GM18868 (cell line): ENCODE measurements around the gene IFI35.
"Not testable (repeated sequence)": the region's sequence is repeated elsewhere in the genome, so short reads cannot be mapped to it uniquely, and the experiment has no call there.

Source experiments
- ATAC-seq: cut with Tn5 transposase; IDR thresholded peaks from one replicate; pipeline ENCODE4 v1.9.1; 2021; ENCODE audit warnings: mild to moderate bottlenecking, moderate library complexity; ENCODE audit not compliant: unreplicated experiment

IFI35 gene

GRCh38 chr17:42997390-42997983, 9.1 kb upstream of the IFI35 start:
- no peak for ATAC-seq

GRCh38 chr17:42997984-42998938, 8.3 kb upstream of the IFI35 start, which contains the start of gene RPL27:
TSS of gene RPL27 (plus strand) at chr17:42998419. CDS start at chr17:42998751, 332 bp downstream.
- ATAC-seq: peak; percentile 90

GRCh38 chr17:42999003-42999525, 7.5 kb upstream of the IFI35 start:
- ATAC-seq: no peak

GRCh38 chr17:43000894-43001293, 5.7 kb upstream of the IFI35 start:
- not testable (repeated sequence) for ATAC-seq

- ATAC-seq: no peak
Measured at GRCh38 chr17:43003542-43004172, 2.9 kb upstream of the IFI35 start.

GRCh38 chr17:43010667-43011308, 4.2 kb downstream of the IFI35 start:
- ATAC-seq: no peak

GRCh38 chr17:43011728-43012472, 5.3 kb downstream of the IFI35 start:
- ATAC-seq: no peak

- no peak for ATAC-seq
Measured at GRCh38 chr17:43013296-43013695, 6.7 kb downstream of the IFI35 start.

GRCh38 chr17:43014020-43014648, 7.5 kb downstream of the IFI35 start:
- no peak for ATAC-seq

- no peak for ATAC-seq
Measured at GRCh38 chr17:43014649-43015542, 8.3 kb downstream of the IFI35 start.

GRCh38 chr17:43015579-43015978, 9.0 kb downstream of the IFI35 start:
- no peak for ATAC-seq

GRCh38 chr17:43016216-43016615, 9.6 kb downstream of the IFI35 start:
- ATAC-seq: no peak

- no peak for ATAC-seq
Measured at GRCh38 chr17:43018008-43018853, 11.6 kb downstream of the IFI35 start.

GRCh38 chr17:43018932-43019331, 12.3 kb downstream of the IFI35 start:
- no peak for ATAC-seq

- no peak for ATAC-seq
Measured at GRCh38 chr17:43019418-43019817, 12.8 kb downstream of the IFI35 start.

- ATAC-seq: no peak
Measured at GRCh38 chr17:43020030-43020621, 13.5 kb downstream of the IFI35 start.
